ENCODE data around the gene RNASE7. TPM values are rescaled to one million over a fixed set of nuclear protein-coding genes. Genes with fewer than 3 reads are reported as not detected.

RNASE7 gene
- polyA plus RNA-seq, 1 of the 3 experiments (the other 2 are of a cell fraction), result not detected

GRCh38 chr14:21072781-21073339 is 30.7 kb downstream of the RNASE7 start:
- ChIA-PET CTCF (interaction anchor here (0.6 to 13.2 kb wide), 6 partner anchors 10 to 57 kb away, joined by 3 to 296 read pairs (median 57); partner anchors contain the start of gene ZNF219), POLR2A (interaction anchor here (2.7 kb wide), 1 partner anchor 24 kb away, joined by 19 read pairs; the partner anchor contains the start of gene ZNF219)
- Histone ChIP-seq H3F3A (replicated peaks; ENCODE audit: insufficient read depth) (peaks cover 20% of the 10 kb centered on the region), H4K20me1 (ENCODE audit: insufficient read depth) (0 out of 2 replicates have a peak, but pooled peaks cover 8% of the 10 kb centered on the region), H3K36me3 (replicated peaks in 1 of 2; ENCODE audit: control insufficient read depth in 1 of 2, insufficient read depth in 2 of 2, low read length in 1 of 2) (peaks cover 43 to 52% of the 10 kb centered on the region in 2 experiments), H3K9me2 (no peaks in the 10 kb centered on the region), H3K27ac (ENCODE audit: low read depth in 2 of 2, low read length in 1 of 2) (peak overlapping the region in 1 of 2 experiments; percentile 98; a peak in 3 of 4 replicates), H2AFZ (ENCODE audit: low read depth) (no peak overlapping the region), H3K9me3 (no peaks in the 10 kb centered on the region), H3K4me1 (ENCODE audit: control insufficient read depth in 1 of 2, insufficient read depth in 2 of 2, low read depth in 1 of 2, low read length in 1 of 2) (peaks cover 22 to 37% of the 10 kb centered on the region in 2 experiments), H3K27me3 (ENCODE audit: insufficient read depth) (no peaks in the 10 kb centered on the region), H3K9ac (peak overlapping the region; percentile 93; the same call in 1 of the 2 replicates), H3K79me2 (ENCODE audit: insufficient read depth) (peaks cover 57% of the 10 kb centered on the region), H3K4me3 (ENCODE audit: low read depth in 2 of 2, low read length in 1 of 2) (no peak overlapping the region), H3K4me2 (peak overlapping the region; percentile 95; the same call in 1 of the 2 replicates)
- TF ChIP-seq GATA2 (CRISPR knock-in tag; IDR thresholded peaks at IDR 0.05) (no peak), TAF1 (IDR thresholded peaks at IDR 0.05; ENCODE audit: borderline replicate concordance, low read depth, low read length) (no peak), TCF12 (IDR thresholded peaks at IDR 0.05) (no peak), PBX3 (IDR thresholded peaks at IDR 0.05) (no peak), RXRA (IDR thresholded peaks at IDR 0.05; ENCODE audit: borderline replicate concordance, low read depth) (no peak), MEF2A (IDR thresholded peaks at IDR 0.05; ENCODE audit: borderline replicate concordance, low read depth) (no peak), GABPA (IDR thresholded peaks at IDR 0.05; ENCODE audit: low read depth) (no peak), ELF1 (IDR thresholded peaks at IDR 0.05) (no peak), FOXM1 (IDR thresholded peaks at IDR 0.05; ENCODE audit: low read depth) (no peak)
- 98% methylated on average over 7 of the region's 9 CpGs for WGBS (ENCODE audit: low lambda C conversion rate)
- no peak for DNase-seq

- DNase-seq, result no peak
- H3K36me3 ChIP-seq (replicated peaks in 1 of 2; ENCODE audit: control insufficient read depth in 1 of 2, insufficient read depth in 2 of 2, low read length in 1 of 2), result peaks cover 52 to 63% of the 10 kb centered on the region in 2 experiments
- no peak overlapping the region for H3K4me3 ChIP-seq (ENCODE audit: low read depth in 2 of 2, low read length in 1 of 2)
- peaks cover 20% of the 10 kb centered on the region for H3F3A ChIP-seq (replicated peaks; ENCODE audit: insufficient read depth)
- no peak overlapping the region for H3K4me2 ChIP-seq
- WGBS (ENCODE audit: low lambda C conversion rate), result 97% methylated on average over 7 of the region's 9 CpGs
- CTCF ChIA-PET, result interaction anchor here (2.1 to 13.2 kb wide), 3 partner anchors 14 to 59 kb away, joined by 7 to 296 read pairs (median 72); partner anchors contain the start of gene ZNF219
- 0 out of 2 replicates have a peak, but pooled peaks cover 8% of the 10 kb centered on the region for H4K20me1 ChIP-seq (ENCODE audit: insufficient read depth)
- H3K9ac ChIP-seq, result no peak overlapping the region
- peaks cover 18 to 31% of the 10 kb centered on the region in 2 experiments for H3K4me1 ChIP-seq (ENCODE audit: control insufficient read depth in 1 of 2, insufficient read depth in 2 of 2, low read depth in 1 of 2, low read length in 1 of 2)
- H3K27ac ChIP-seq (ENCODE audit: low read depth in 2 of 2, low read length in 1 of 2), result no peak overlapping the region; a peak in 1 of 4 replicates
- H3K79me2 ChIP-seq (ENCODE audit: insufficient read depth), result peaks cover 57% of the 10 kb centered on the region
- H2AFZ ChIP-seq (ENCODE audit: low read depth), result no peak overlapping the region
- no peaks in the 10 kb centered on the region for H3K9me2 ChIP-seq
- TF ChIP-seq MXI1 (IDR thresholded peaks at IDR 0.05; ENCODE audit: low read depth, low read length), result no peak
- TF ChIP-seq CTCF (IDR thresholded peaks at IDR 0.05), result no peak
- no peak for TF ChIP-seq ZBTB33 (IDR thresholded peaks at IDR 0.05; ENCODE audit: borderline replicate concordance, low read depth)
- H3K27me3 ChIP-seq (ENCODE audit: insufficient read depth), result no peaks in the 10 kb centered on the region
- POLR2A ChIA-PET, result no interaction called here
- H3K9me3 ChIP-seq, result no peaks in the 10 kb centered on the region
These were observed 31.8 kb downstream of the RNASE7 start for GRCh38 chr14:21073921-21074320.
